IMR-90 (cell line): ENCODE results near the gene DDX46. TPM values are rescaled to one million over a fixed set of nuclear protein-coding genes. Genes with fewer than 3 reads are reported as not detected.

Experiments used
- ATAC-seq: fragments of 200-7000 bp; cut with Tn5 transposase; 2 replicates; pipeline ENCODE4 v1.9.1; 2020; ENCODE audit warnings: low read depth, mild to moderate bottlenecking, moderate library complexity
- BruUV-seq: library from RNA; stranded (reverse); fragments of 400-500 nt; replicated peaks from 2 replicates; lab custom pipeline; 2021; lab: Mats Ljungman, UMichigan
- CTCF ChIA-PET: fragments of 300-600 bp; formaldehyde crosslinking; extraction: SDS; loops from one replicate; lab custom pipeline; 2021; ENCODE audit warnings: antibody characterized with exemption; lab: Yijun Ruan, JAX
- POLR2A ChIA-PET: fragments of 300-600 bp; sonication (Branson Sonifier 250); formaldehyde crosslinking; loops from one replicate; lab custom pipeline; 2022; ENCODE audit warnings: antibody characterized with exemption; ENCODE audit not compliant: unreplicated experiment; lab: Charles Lee
- DNase-seq: peaks from one replicate; pipeline ENCODE4 v3.0.0; 2013
- H2AFZ ChIP-seq: replicated peaks from 2 replicates; pipeline ENCODE3; 2013; ENCODE audit warnings: low read length, mild to moderate bottlenecking; ENCODE audit not compliant: poor library complexity
- H2AK5ac ChIP-seq: 2 replicates; pipeline ENCODE4 v1.6.1; 2013; ENCODE audit warnings: low read depth, low read length, inconsistent platforms
- H2AK9ac ChIP-seq: replicated peaks from 2 replicates; pipeline ENCODE3; 2013; ENCODE audit warnings: mild to moderate bottlenecking, low read depth, low read length, moderate library complexity; ENCODE audit not compliant: poor library complexity
- H2BK120ac ChIP-seq: 2 replicates; pipeline ENCODE4 v1.6.1; 2013; ENCODE audit warnings: low read depth, low read length, inconsistent platforms
- H2BK15ac ChIP-seq: 3 replicates; pipeline ENCODE4 v1.6.1; 2013; ENCODE audit warnings: low read depth, low read length, inconsistent platforms
- H2BK20ac ChIP-seq: 2 replicates; pipeline ENCODE4 v1.6.1; 2013; ENCODE audit warnings: low read depth, mild to moderate bottlenecking, inconsistent platforms, low read length, moderate library complexity
- H2BK5ac ChIP-seq: 2 replicates; pipeline ENCODE4 v1.6.1; 2013; ENCODE audit warnings: mild to moderate bottlenecking, low read depth, low read length, inconsistent platforms; ENCODE audit not compliant: poor library complexity, severe bottlenecking
- H3K14ac ChIP-seq: replicated peaks from 2 replicates; pipeline ENCODE4 v1.6.1; 2013; ENCODE audit warnings: low read depth, low read length, inconsistent platforms
- H3K18ac ChIP-seq: 2 replicates; pipeline ENCODE4 v1.6.1; 2013; ENCODE audit warnings: low read depth, low read length, control low read depth
- H3K23ac ChIP-seq: 2 replicates; pipeline ENCODE4 v1.6.1; 2013; ENCODE audit warnings: low read depth, low read length, inconsistent platforms
- H3K27ac ChIP-seq: 2 replicates; pipeline ENCODE4 v1.5.1; 2013; ENCODE audit warnings: mild to moderate bottlenecking, control low read depth, low read length; ENCODE audit not compliant: insufficient read depth
- H3K27me3 ChIP-seq: 2 replicates; pipeline ENCODE4 v1.6.1; 2013; ENCODE audit warnings: low read length; ENCODE audit not compliant: control insufficient read depth, insufficient read depth
- H3K36me3 ChIP-seq: 2 replicates; pipeline ENCODE4 v1.6.1; 2013; ENCODE audit warnings: low read length, mixed read lengths; ENCODE audit not compliant: control insufficient read depth, insufficient read depth
- H3K4ac ChIP-seq: 2 replicates; pipeline ENCODE4 v1.6.1; 2013; ENCODE audit warnings: low read depth, low read length, inconsistent platforms
- H3K4me1 ChIP-seq: 2 replicates; pipeline ENCODE4 v1.6.1; 2013; ENCODE audit warnings: low read length, mixed read lengths; ENCODE audit not compliant: control insufficient read depth, insufficient read depth
- H3K4me2 ChIP-seq: 2 replicates; pipeline ENCODE4 v1.6.1; 2013; ENCODE audit warnings: low read depth, mild to moderate bottlenecking, control low read depth, low read length, moderate library complexity
- H3K4me3 ChIP-seq: 2 replicates; pipeline ENCODE4 v1.5.1; 2013; ENCODE audit warnings: low read depth, mild to moderate bottlenecking, control low read depth, low read length, moderate library complexity; ENCODE audit not compliant: insufficient read depth
- H3K56ac ChIP-seq: 2 replicates; pipeline ENCODE4 v1.6.1; 2013; ENCODE audit warnings: low read length, inconsistent platforms; ENCODE audit not compliant: insufficient read depth; ENCODE audit errors: extremely low read depth
- H3K79me1 ChIP-seq, 2 experiments: 2 replicates each; pipeline ENCODE4 v1.6.1; 2013; ENCODE audit warnings: low read length in 2 of 2, inconsistent platforms in 1 of 2, low read depth in 1 of 2
- H3K9ac ChIP-seq: 2 replicates; pipeline ENCODE4 v1.6.1; 2013; ENCODE audit warnings: low read depth, low read length, control low read depth
- H3K9me1 ChIP-seq: 2 replicates; pipeline ENCODE4 v1.6.1; 2013; ENCODE audit warnings: low read length, inconsistent platforms; ENCODE audit not compliant: insufficient read depth
- H3K9me3 ChIP-seq: 2 replicates; pipeline ENCODE4 v1.6.1; 2013; ENCODE audit warnings: low read length; ENCODE audit not compliant: control insufficient read depth, insufficient read depth
- H4K20me1 ChIP-seq: 2 replicates; pipeline ENCODE4 v1.6.1; 2013; ENCODE audit warnings: low read length, inconsistent platforms; ENCODE audit not compliant: insufficient read depth
- H4K5ac ChIP-seq: 2 replicates; pipeline ENCODE4 v1.6.1; 2013; ENCODE audit warnings: mild to moderate bottlenecking, low read depth, low read length, control low read depth
- H4K8ac ChIP-seq, 2 experiments: 2 replicates each; pipeline ENCODE4 v1.6.1; 2013; ENCODE audit warnings: low read depth in 2 of 2, low read length in 2 of 2, control low read depth in 1 of 2, inconsistent platforms in 1 of 2
- H4K91ac ChIP-seq: 2 replicates; pipeline ENCODE4 v1.6.1; 2013; ENCODE audit warnings: low read depth, low read length, inconsistent platforms; ENCODE audit not compliant: insufficient read depth
- CEBPB ChIP-seq: IDR thresholded peaks from 2 replicates; pipeline ENCODE4 v1.6.1; 2012; ENCODE audit warnings: low read depth, low read length, improper control_type of control experiment
- CHD1 ChIP-seq: IDR thresholded peaks from 2 replicates; pipeline ENCODE4 v1.6.1; 2012; ENCODE audit warnings: low read depth, low read length, improper control_type of control experiment
- CTCF ChIP-seq: conservative IDR thresholded peaks from 2 replicates; pipeline ENCODE4 v1.5.1; 2012; ENCODE audit warnings: mild to moderate bottlenecking, low read depth, low read length, improper control_type of control experiment
- ELK1 ChIP-seq: fragments of 150-350 bp; IDR thresholded peaks from 2 replicates; pipeline ENCODE4 v1.6.1; 2016; ENCODE audit warnings: low read depth, mild to moderate bottlenecking, low read length, moderate library complexity, borderline replicate concordance
- FOS ChIP-seq: fragments of 150-350 bp; IDR thresholded peaks from 2 replicates; pipeline ENCODE4 v1.6.1; 2016; ENCODE audit warnings: low read depth, low read length
- MAFK ChIP-seq: IDR thresholded peaks from 2 replicates; pipeline ENCODE4 v1.6.1; 2012; ENCODE audit warnings: low read depth, low read length, improper control_type of control experiment
- MXI1 ChIP-seq: IDR thresholded peaks from 2 replicates; pipeline ENCODE4 v1.6.1; 2012; ENCODE audit warnings: low read depth, mild to moderate bottlenecking, low read length, moderate library complexity, borderline replicate concordance
- NFE2L2 ChIP-seq: fragments of 150-350 bp; IDR thresholded peaks from 2 replicates; pipeline ENCODE4 v1.6.1; 2016; ENCODE audit warnings: low read depth, mild to moderate bottlenecking, low read length
- POLR2A ChIP-seq: IDR thresholded peaks from 2 replicates; pipeline ENCODE4 v1.6.1; 2012; ENCODE audit warnings: mild to moderate bottlenecking, low read depth, low read length
- RFX5 ChIP-seq: IDR thresholded peaks from 2 replicates; pipeline ENCODE4 v1.8.0; 2012; ENCODE audit warnings: low read depth, mild to moderate bottlenecking, low read length, moderate library complexity
- SMC3 ChIP-seq: fragments of 150-350 bp; IDR thresholded peaks from 2 replicates; pipeline ENCODE4 v1.6.1; 2016; ENCODE audit warnings: low read depth, mild to moderate bottlenecking, antibody characterized with exemption, low read length, moderate library complexity
- USF2 ChIP-seq: fragments of 150-350 bp; IDR thresholded peaks from 2 replicates; pipeline ENCODE4 v1.6.1; 2017; ENCODE audit warnings: mild to moderate bottlenecking, antibody characterized with exemption, low read length, low read depth
- WGBS, 2 experiments: methylation state at CpG; one replicate each; pipeline versions ENCODE4 v1.1.5 to v1.1.7; 2013; ENCODE audit warnings: missing lambda C conversion rate in 2 of 2; ENCODE audit not compliant: insufficient read length in 1 of 2; ENCODE audit errors: extremely low coverage in 2 of 2; 5-methylcytosine and 5-hydroxymethylcytosine counted together
- dilution Hi-C: fragments of 300-500 bp; cut with HindIII; formaldehyde crosslinking; loops from one replicate; pipeline ENCODE4 v1.14.3; 2018; ENCODE audit warnings: low sequenced_read_pairs; ENCODE audit not compliant: unreplicated experiment
- in situ Hi-C: fragments of 300-500 bp; cut with MboI; formaldehyde crosslinking; loops from 3 replicates; pipeline ENCODE4 v1.14.3; 2019; ENCODE audit warnings: low sequenced_read_pairs, inconsistent platforms, mixed read lengths
- intact Hi-C: fragments of 100-400 bp; cut with micrococcal nuclease; formaldehyde crosslinking; loops from 2 replicates; pipeline ENCODE4 v1.10.0; 2022
- polyA plus RNA-seq, 3 experiments: library from polyadenylated mRNA; depleted of rRNA; stranded (reverse); fragments of >200 nt; gene quantifications; 2 replicates each; pipeline ENCODE4 v1.2.3, GENCODE V29; 2012; ENCODE audit warnings: low replicate concordance in 1 of 3
- total RNA-seq: library from RNA; depleted of rRNA; stranded (reverse); fragments of >200 nt; gene quantifications from 2 replicates; pipeline ENCODE4 v1.2.3, GENCODE V29; 2012

Gene DDX46
- total and polyA plus RNA-seq, 2 of the 4 experiments (the other 2 are of a cell fraction), result 22.5 to 26.0 TPM

- no peak overlapping the region for H3K23ac ChIP-seq
- no peak overlapping the region for H2AFZ ChIP-seq
- H2BK15ac ChIP-seq, result no peak overlapping the region
- H3K4ac ChIP-seq, result no peak overlapping the region
- ChIA-PET CTCF (interaction anchor here (0.6 kb wide), 1 partner anchor 98 kb away, joined by 7 read pairs; no protein-coding TSS in a partner anchor), POLR2A (interaction anchor here (0.6 kb wide), 1 partner anchor 24 kb away, joined by 7 read pairs; no protein-coding TSS in a partner anchor)
- in situ Hi-C loops (no loop called here), dilution Hi-C loops (no loop called here), intact Hi-C loops (no loop called here)
- H3K14ac ChIP-seq, result no peak overlapping the region
- no peak overlapping the region for H3K4me3 ChIP-seq
- H3K27ac ChIP-seq, result no peak overlapping the region
- H2AK9ac ChIP-seq, result no peak overlapping the region
- no CpG with 5 or more reads among the region's 3 CpGs for WGBS, 2 experiments
- no peaks in the 10 kb centered on the region for H3K27me3 ChIP-seq
- no peak overlapping the region for H2BK20ac ChIP-seq
- H3K36me3 ChIP-seq, result peaks cover 14% of the 10 kb centered on the region
- no peak overlapping the region for H3K4me2 ChIP-seq
- H3K9ac ChIP-seq, result no peak overlapping the region
- ATAC-seq (no peak), DNase-seq (peak; percentile 50)
- no peaks in the 10 kb centered on the region for H3K9me3 ChIP-seq
- H4K20me1 ChIP-seq, result no peaks in the 10 kb centered on the region
- no peak overlapping the region for H4K5ac ChIP-seq
- peaks cover 9 to 33% of the 10 kb centered on the region in 2 experiments for H3K79me1 ChIP-seq
- TF ChIP-seq CTCF (no peak), MAFK (no peak), POLR2A (no peak), RFX5 (no peak), CEBPB (no peak), MXI1 (no peak), FOS (no peak), SMC3 (no peak), ELK1 (no peak), CHD1 (no peak), USF2 (no peak), NFE2L2 (no peak)
- no TSS peak for BruUV-seq
- H3K4me1 ChIP-seq, result peaks cover 12% of the 10 kb centered on the region
- H3K9me1 ChIP-seq, result peaks cover 18% of the 10 kb centered on the region; the same call in 1 of the 2 replicates
- no peak overlapping the region for H4K91ac ChIP-seq
- no peak overlapping the region for H4K8ac ChIP-seq
- H2BK120ac ChIP-seq, result no peak overlapping the region
- H2BK5ac ChIP-seq, result peak overlapping the region; percentile 27
- no peak overlapping the region for H3K18ac ChIP-seq
- H2AK5ac ChIP-seq, result no peak overlapping the region
- H3K56ac ChIP-seq, result no peak overlapping the region
Measured at GRCh38 chr5:134837530-134838181, 79.1 kb downstream of the DDX46 start.
